IPS-18c (cell line): ENCODE results near the gene GSC2.

Experiments
- H3K4me3 ChIP-seq: 2 replicates; pipeline ENCODE4 v1.7.0; 2013; ENCODE audit warnings: low read depth, mild to moderate bottlenecking, low read length, moderate library complexity; ENCODE audit not compliant: insufficient read depth
- H3K9me3 ChIP-seq: one replicate; pipeline ENCODE4 v1.6.1; 2013; ENCODE audit warnings: mild to moderate bottlenecking, low read length, moderate library complexity; ENCODE audit not compliant: control insufficient read depth, insufficient read depth

GSC2 gene

GRCh38 chr22:19117111-19117512 lies 33.0 kb downstream of the GSC2 start:
- Histone ChIP-seq H3K4me3 (no peak overlapping the region), H3K9me3 (no peaks in the 10 kb centered on the region)

GRCh38 chr22:19115628-19116027 lies 34.5 kb downstream of the GSC2 start:
- H3K4me3 ChIP-seq, result no peak overlapping the region
- no peaks in the 10 kb centered on the region for H3K9me3 ChIP-seq

- Histone ChIP-seq H3K4me3 (no peak overlapping the region), H3K9me3 (no peaks in the 10 kb centered on the region)
These were observed 35.0 kb downstream of the GSC2 start for GRCh38 chr22:19114984-19115552.

- no peaks in the 10 kb centered on the region for H3K9me3 ChIP-seq
- no peak overlapping the region for H3K4me3 ChIP-seq
These were observed 36.7 kb downstream of the GSC2 start for GRCh38 chr22:19113429-19113828.

GRCh38 chr22:19111584-19111983 lies 38.5 kb downstream of the GSC2 start:
- no peak overlapping the region for H3K4me3 ChIP-seq
- H3K9me3 ChIP-seq, result no peaks in the 10 kb centered on the region

GRCh38 chr22:19111140-19111539 lies 39.0 kb downstream of the GSC2 start:
- Histone ChIP-seq H3K9me3 (no peaks in the 10 kb centered on the region), H3K4me3 (no peak overlapping the region)

GRCh38 chr22:19110646-19111045 lies 39.4 kb downstream of the GSC2 start:
- no peaks in the 10 kb centered on the region for H3K9me3 ChIP-seq
- H3K4me3 ChIP-seq, result no peak overlapping the region

GRCh38 chr22:19110064-19110458 lies 40.0 kb downstream of the GSC2 start:
- Histone ChIP-seq H3K9me3 (no peaks in the 10 kb centered on the region), H3K4me3 (no peak overlapping the region)

GRCh38 chr22:19109198-19110063 lies 40.7 kb downstream of the GSC2 start:
- no peaks in the 10 kb centered on the region for H3K9me3 ChIP-seq
- H3K4me3 ChIP-seq, result no peak overlapping the region

- Histone ChIP-seq H3K9me3 (no peaks in the 10 kb centered on the region), H3K4me3 (no peak overlapping the region)
These were observed 41.3 kb downstream of the GSC2 start for GRCh38 chr22:19108807-19109197.

- Histone ChIP-seq H3K4me3 (no peak overlapping the region), H3K9me3 (no peaks in the 10 kb centered on the region)
These were observed 42.4 kb downstream of the GSC2 start for GRCh38 chr22:19107730-19108074.

GRCh38 chr22:19106886-19107729 lies 43.0 kb downstream of the GSC2 start:
- H3K9me3 ChIP-seq, result no peaks in the 10 kb centered on the region
- H3K4me3 ChIP-seq, result no peak overlapping the region

GRCh38 chr22:19105867-19106802 lies 44.0 kb downstream of the GSC2 start:
- no peak overlapping the region for H3K4me3 ChIP-seq

GRCh38 chr22:19105456-19105855 lies 44.6 kb downstream of the GSC2 start:
- Histone ChIP-seq H3K4me3 (no peak overlapping the region), H3K9me3 (peaks cover 5% of the 10 kb centered on the region)

More at GRCh38 chr22:19105867-19106802, 44.0 kb downstream of the GSC2 start:
- H3K9me3 ChIP-seq, result peaks cover under 1% of the 10 kb centered on the region

GRCh38 chr22:19103880-19104821 lies 45.9 kb downstream of the GSC2 start:
- Histone ChIP-seq H3K9me3 (peaks cover 5% of the 10 kb centered on the region), H3K4me3 (no peak overlapping the region)

GRCh38 chr22:19098157-19098556 lies 51.9 kb downstream of the GSC2 start:
- Histone ChIP-seq H3K9me3 (peaks cover 5% of the 10 kb centered on the region), H3K4me3 (no peak overlapping the region)
